PC-9 (cell line): ENCODE results near the gene SCGB3A2.
"Not testable (repeated sequence)": the region's sequence is repeated elsewhere in the genome, so short reads cannot be mapped to it uniquely, and the experiment has no call there.

Experiments used
- CTCF ChIP-seq: fragments of 200-600 bp; sonication (generic); conservative IDR thresholded peaks from 2 replicates; pipeline ENCODE4 v1.6.1; 2017; ENCODE audit warnings: mixed run types, antibody characterized with exemption, mild to moderate bottlenecking, moderate library complexity
- EZH2 ChIP-seq: fragments of 200-600 bp; sonication (generic); IDR thresholded peaks from 2 replicates; pipeline ENCODE4 v1.8.0; 2017; ENCODE audit warnings: antibody characterized with exemption, low read depth

DNA sequence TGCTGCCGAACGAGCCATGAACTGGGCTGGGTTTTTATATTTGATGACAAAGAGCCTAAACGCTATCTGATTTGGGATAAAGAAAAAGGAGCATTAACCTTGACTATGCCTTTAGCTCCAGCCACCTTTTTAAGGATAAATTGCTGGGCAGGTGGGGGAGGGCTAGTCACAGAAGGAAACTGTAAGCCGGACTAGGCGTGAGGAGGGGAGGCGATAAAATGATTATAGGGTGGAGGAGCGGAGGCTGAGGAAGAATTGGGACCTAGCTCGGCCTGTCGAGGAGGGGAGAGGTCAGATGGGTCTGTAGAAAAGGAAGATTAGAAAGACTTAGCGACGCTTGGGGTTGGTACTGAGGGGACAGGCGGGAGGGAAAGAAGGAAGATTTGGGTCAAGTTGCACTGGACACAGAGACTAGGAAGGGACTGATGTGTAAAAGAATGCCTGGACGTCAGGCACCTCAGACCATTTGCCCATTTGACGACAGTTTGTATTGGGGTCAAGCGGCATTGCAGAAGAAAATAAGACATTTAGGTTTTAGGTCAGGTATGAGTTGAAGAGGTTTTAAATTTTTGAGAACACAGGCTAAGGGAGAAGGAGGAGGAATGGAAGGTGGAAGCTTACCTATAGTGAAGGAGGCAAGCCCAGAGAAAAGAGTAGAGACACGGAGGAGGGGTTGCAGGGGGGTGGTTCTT is 5.6 kb upstream of the SCGB3A2 start:
- not testable (repeated sequence) for TF ChIP-seq CTCF, EZH2
